ENCODE data around the gene B9D1. TPM values are rescaled to one million over a fixed set of nuclear protein-coding genes. Genes with fewer than 3 reads are reported as not detected.

Gene B9D1
- total RNA-seq, 8 experiments from 2014 or later, result 22.5 to 48.1 (median 36.5) TPM

GRCh38 chr17:19386051-19386929 is 23.8 kb upstream of the B9D1 start:
- Histone ChIP-seq H3K27ac (peak overlapping the region; percentile 75 to 87), H3K4me3 (peak overlapping the region in 3 of 5 donors; percentile 15 to 27 (median 18)), H3K4me1 (replicated peaks in 1 of 2) (peaks cover 31 to 42% of the 10 kb centered on the region in 2 donors)
- peak; percentile 4 to 26 (median 16) for ATAC-seq (replicated peaks in 6 of 8)
- in situ Hi-C loops (cut with MboI; ENCODE audit: low pct_unique_long_range_greater_than_20kb in 2 of 9, low sequenced_read_pairs in 9 of 9, unreplicated experiment in 9 of 9), result no loop called here
- WGBS, 10 experiments, result 0 to 72% (median 6%) methylated on average over 1 to 5 of the region's 20 CpGs; no CpG with 5 or more reads in 7 of the 10 experiments

- H3K27ac ChIP-seq, result no peak overlapping the region
- in situ Hi-C loops (cut with MboI; ENCODE audit: low pct_unique_long_range_greater_than_20kb in 2 of 9, low sequenced_read_pairs in 9 of 9, unreplicated experiment in 9 of 9), result no loop called here
- no peak for ATAC-seq (replicated peaks in 6 of 8)
- H3K4me3 ChIP-seq, result no peak overlapping the region
- H3K4me1 ChIP-seq (replicated peaks in 1 of 2), result peaks cover 30 to 42% of the 10 kb centered on the region in 2 donors
- 40 to 100% (median 94%) methylated on average over 1 to 5 of the region's 9 CpGs; no CpG with 5 or more reads in 6 of the 10 experiments for WGBS, 10 experiments
Measured at GRCh38 chr17:19385521-19385983, 23.0 kb upstream of the B9D1 start.

DNA sequence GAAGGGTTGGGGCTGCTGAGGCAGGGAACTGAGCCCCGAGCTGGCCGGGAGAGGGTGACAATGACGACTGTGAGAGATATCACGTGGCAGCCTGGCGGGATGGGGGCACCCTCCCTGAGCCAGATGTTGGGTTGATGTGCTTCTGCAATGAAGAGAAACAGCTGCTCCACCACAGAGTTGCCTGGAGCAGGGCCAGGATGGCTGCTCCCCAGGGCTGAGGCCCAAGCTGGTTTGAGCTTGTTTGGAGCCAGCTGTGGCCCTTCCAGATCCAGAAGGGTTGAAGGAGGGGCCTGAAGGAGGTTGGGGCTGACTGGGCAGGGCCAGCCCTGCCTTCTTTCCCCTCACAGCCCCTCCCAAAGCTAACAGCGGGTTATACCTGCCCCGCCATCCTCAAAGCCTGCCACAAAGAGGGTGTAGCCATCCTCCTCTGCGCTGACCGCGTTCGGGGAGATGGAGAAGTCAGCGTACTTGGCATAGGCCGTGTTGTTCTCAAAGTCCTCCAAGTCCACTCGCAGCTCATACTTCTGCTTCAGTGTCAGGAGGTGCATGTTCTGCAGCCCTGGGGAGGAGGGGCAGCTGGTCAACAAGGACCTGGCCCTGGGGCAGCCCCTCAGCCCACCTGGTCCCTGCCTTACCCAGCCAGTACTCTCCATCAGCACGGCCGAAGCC is 22.3 kb upstream of the B9D1 start:
- Histone ChIP-seq H3K4me3 (no peak overlapping the region), H3K27ac (peak overlapping the region in 1 of 2 donors; percentile 4), H3K4me1 (replicated peaks in 1 of 2) (peaks cover 30 to 42% of the 10 kb centered on the region in 2 donors)
- ATAC-seq (replicated peaks in 6 of 8), result peak in 6 of 8 experiments; percentile 7 to 62 (median 26)
- in situ Hi-C loops (cut with MboI; ENCODE audit: low pct_unique_long_range_greater_than_20kb in 2 of 9, low sequenced_read_pairs in 9 of 9, unreplicated experiment in 9 of 9), result no loop called here
- 0 to 100% (median 70%) methylated on average over 1 to 7 of the region's 16 CpGs; no CpG with 5 or more reads in 4 of the 10 experiments for WGBS, 10 experiments

DNA sequence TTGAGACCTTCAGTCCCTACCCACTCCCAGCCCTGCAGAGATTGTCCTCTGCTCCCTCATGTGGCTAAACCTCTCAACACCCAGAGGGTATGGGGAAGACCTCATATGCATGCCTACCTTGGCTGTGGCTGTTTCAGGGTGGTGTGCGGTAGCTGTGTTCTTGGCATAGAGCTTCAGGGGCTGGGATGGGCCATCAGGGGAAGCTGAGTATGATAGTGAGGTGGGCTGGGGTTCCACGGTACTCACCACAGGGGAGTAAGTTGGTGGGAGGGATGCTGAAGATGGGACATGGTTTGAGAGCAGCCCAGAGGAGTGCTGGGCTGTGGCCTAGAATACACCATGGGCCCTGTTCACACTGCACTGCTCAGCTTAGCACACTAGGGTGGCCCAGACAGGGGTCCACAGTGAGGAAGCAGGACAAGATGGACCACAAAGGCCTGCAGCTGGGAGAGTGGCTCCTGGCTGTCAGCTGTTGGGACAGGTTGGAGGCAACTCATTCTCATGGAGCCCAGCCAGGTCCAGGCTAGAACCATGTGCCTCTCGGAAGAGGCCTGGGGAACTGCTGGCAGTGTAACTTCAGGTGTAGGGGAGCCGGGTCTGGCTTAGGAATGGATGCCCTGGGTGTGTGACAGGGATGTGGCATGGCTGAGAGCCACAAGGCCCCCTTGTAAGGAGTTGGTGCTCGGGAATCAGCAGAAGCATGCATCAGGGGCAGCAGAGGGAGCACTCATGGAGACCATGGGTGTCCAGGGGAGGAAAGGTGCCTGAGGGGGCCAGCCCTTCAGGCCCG is 21.4 kb upstream of the B9D1 start:
- WGBS, 10 experiments, result 20 to 100% (median 82%) methylated on average over 1 to 2 of the region's 6 CpGs; no CpG with 5 or more reads in 2 of the 10 experiments
- H3K4me1 ChIP-seq (replicated peaks in 1 of 2), result peaks cover 36 to 48% of the 10 kb centered on the region in 2 donors
- in situ Hi-C loops (cut with MboI; ENCODE audit: low pct_unique_long_range_greater_than_20kb in 2 of 9, low sequenced_read_pairs in 9 of 9, unreplicated experiment in 9 of 9), result no loop called here
- peak overlapping the region in 1 of 2 donors; percentile 4 for H3K27ac ChIP-seq
- no peak overlapping the region for H3K4me3 ChIP-seq
- peak in 2 of 8 experiments; percentile 1 to 7 for ATAC-seq (replicated peaks in 6 of 8)

DNA sequence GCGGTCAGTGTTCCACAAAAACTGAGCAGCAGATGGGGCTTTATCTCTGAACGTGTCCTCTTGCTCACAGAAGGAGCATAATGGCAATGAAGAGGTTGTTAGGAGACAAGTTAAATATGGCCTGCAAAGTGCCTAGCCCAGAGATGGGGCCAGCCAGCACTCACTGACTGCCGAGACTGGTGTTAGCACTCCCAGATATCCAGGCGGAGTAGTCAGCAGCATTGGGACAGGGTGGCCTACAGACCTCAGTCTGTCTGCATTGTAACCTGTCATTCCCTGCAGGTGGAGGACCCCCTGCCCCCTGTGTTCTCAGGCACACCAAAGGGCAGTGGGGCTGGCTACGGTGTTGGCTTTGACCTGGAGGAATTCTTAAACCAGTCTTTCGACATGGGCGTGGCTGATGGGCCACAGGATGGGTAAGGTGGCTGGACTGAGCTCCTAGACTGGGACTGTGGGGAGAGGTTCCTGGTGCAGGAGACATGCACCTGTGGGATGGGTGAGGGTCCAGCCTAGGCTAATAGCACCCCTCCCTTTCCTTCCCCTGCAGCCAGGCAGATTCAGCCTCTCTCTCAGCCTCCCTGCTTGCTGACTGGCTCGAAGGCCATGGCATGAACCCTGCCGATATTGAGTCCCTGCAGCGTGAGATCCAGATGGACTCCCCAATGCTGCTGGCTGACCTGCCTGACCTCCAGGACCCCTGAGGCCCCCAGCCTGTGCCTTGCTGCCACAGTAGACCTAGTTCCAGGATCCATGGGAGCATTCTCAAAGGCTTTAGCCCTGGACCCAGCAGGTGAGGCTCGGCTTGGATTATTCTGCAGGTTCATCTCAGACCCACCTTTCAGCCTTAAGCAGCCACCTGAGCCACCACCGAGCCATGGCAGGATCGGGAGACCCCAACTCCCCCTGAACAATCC is 20.3 kb upstream of the B9D1 start:
- in situ Hi-C loops (cut with MboI; ENCODE audit: low pct_unique_long_range_greater_than_20kb in 2 of 9, low sequenced_read_pairs in 9 of 9, unreplicated experiment in 9 of 9), result no loop called here
- Histone ChIP-seq H3K4me1 (replicated peaks in 1 of 2) (peaks cover 30 to 42% of the 10 kb centered on the region in 2 donors), H3K27ac (no peak overlapping the region), H3K4me3 (no peak overlapping the region)
- WGBS, 10 experiments, result 60 to 100% (median 97%) methylated on average over 1 to 6 of the region's 13 CpGs; no CpG with 5 or more reads in 3 of the 10 experiments
- no peak for ATAC-seq (replicated peaks in 6 of 8)

DNA sequence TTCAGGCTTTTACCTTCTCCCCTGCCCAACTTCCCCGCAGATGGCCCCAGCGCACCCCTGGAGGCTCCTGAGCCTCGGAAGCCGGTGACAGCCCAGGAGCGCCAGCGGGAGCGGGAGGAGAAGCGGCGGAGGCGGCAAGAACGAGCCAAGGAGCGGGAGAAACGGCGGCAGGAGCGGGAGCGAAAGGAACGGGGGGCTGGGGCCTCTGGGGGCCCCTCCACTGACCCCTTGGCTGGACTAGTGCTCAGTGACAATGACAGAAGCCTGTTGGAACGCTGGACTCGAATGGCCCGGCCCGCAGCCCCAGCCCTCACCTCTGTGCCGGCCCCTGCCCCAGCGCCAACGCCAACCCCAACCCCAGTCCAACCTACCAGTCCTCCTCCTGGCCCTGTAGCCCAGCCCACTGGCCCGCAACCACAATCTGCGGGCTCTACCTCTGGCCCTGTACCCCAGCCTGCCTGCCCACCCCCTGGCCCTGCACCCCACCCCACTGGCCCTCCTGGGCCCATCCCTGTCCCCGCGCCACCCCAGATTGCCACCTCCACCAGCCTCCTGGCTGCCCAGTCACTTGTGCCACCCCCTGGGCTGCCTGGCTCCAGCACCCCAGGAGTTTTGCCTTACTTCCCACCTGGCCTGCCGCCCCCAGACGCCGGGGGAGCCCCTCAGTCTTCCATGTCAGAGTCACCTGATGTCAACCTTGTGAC is 19.4 kb upstream of the B9D1 start:
- in situ Hi-C loops (cut with MboI; ENCODE audit: low pct_unique_long_range_greater_than_20kb in 2 of 9, low sequenced_read_pairs in 9 of 9, unreplicated experiment in 9 of 9), result no loop called here
- no peak overlapping the region for H3K27ac ChIP-seq
- peaks cover 22 to 35% of the 10 kb centered on the region in 2 donors for H3K4me1 ChIP-seq (replicated peaks in 1 of 2)
- H3K4me3 ChIP-seq, result no peak overlapping the region
- WGBS, 10 experiments, result 95% methylated on average over 15 of the region's 31 CpGs; no CpG with 5 or more reads in 9 of the 10 experiments
- ATAC-seq (replicated peaks in 6 of 8), result no peak

DNA sequence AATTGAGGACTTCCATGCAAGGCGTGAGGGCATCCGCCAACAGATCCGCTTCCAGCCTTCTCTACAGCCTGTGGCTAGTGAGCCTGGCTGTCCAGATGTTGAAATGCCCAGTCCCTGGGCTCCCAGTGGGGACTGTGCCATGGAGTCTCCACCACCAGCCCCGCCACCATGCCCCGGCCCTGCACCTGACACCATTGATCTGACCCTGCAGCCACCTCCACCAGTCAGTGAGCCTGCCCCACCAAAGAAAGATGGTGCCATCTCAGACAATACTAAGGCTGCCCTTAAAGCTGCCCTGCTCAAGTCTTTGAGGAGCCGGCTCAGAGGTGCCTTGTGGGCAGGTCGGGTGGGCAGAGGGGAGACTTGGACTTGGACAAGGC is 18.8 kb upstream of the B9D1 start:
- ATAC-seq (replicated peaks in 6 of 8), result no peak
- in situ Hi-C loops (cut with MboI; ENCODE audit: low pct_unique_long_range_greater_than_20kb in 2 of 9, low sequenced_read_pairs in 9 of 9, unreplicated experiment in 9 of 9), result no loop called here
- Histone ChIP-seq H3K4me1 (replicated peaks in 1 of 2) (peaks cover 21 to 30% of the 10 kb centered on the region in 2 donors), H3K27ac (no peak overlapping the region), H3K4me3 (no peak overlapping the region)
- WGBS, 10 experiments, result 100% methylated on average over 1 of the region's 7 CpGs; no CpG with 5 or more reads in 8 of the 10 experiments

GRCh38 chr17:19380481-19381301 is 18.2 kb upstream of the B9D1 start:
- Histone ChIP-seq H3K4me1 (replicated peaks in 1 of 2) (peaks cover 17 to 23% of the 10 kb centered on the region in 2 donors), H3K27ac (no peak overlapping the region), H3K4me3 (no peak overlapping the region)
- in situ Hi-C loops (cut with MboI; ENCODE audit: low pct_unique_long_range_greater_than_20kb in 2 of 9, low sequenced_read_pairs in 9 of 9, unreplicated experiment in 9 of 9), result no loop called here
- 60 to 100% (median 95%) methylated on average over 1 to 7 of the region's 29 CpGs; no CpG with 5 or more reads in 2 of the 10 experiments for WGBS, 10 experiments
- ATAC-seq (replicated peaks in 6 of 8), result no peak

DNA sequence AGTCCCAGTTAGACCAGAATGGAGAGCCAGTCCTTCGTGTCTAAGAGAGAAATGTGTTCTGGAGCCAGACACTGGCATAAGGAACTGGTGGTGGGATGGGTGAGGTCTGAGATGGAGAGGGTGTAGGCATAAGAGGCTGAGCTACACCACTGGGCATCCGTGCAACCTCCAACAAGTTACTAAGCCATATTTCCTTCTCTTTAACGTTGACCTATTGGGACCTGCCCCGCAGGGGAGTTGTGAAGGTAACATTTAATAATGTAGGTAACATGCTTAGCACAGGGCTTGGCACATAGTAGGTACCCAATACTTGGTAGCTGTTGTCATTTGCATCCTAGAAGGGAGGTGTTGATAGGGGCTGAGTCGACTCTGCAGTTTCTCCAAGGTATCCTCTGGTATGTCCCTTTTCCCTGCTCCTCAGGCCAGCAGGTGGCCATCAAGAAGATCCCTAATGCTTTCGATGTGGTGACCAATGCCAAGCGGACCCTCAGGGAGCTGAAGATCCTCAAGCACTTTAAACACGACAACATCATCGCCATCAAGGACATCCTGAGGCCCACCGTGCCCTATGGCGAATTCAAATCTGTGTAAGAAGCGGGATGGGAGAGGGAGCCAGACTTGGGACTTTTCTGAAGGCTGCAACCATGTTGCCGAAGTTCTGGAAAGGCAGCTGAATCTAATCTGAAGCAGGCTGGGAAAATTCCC is 17.0 kb upstream of the B9D1 start:
- peak overlapping the region; percentile 68 to 89 for H3K27ac ChIP-seq
- 56 to 96% (median 83%) methylated on average over 2 to 6 of the region's 13 CpGs for WGBS, 10 experiments
- H3K4me3 ChIP-seq, result peak overlapping the region; percentile 50 to 62 (median 56)
- in situ Hi-C loops (cut with MboI; ENCODE audit: low pct_unique_long_range_greater_than_20kb in 2 of 9, low sequenced_read_pairs in 9 of 9, unreplicated experiment in 9 of 9), result loop anchor here in 1 of 9 experiments (5.0 kb wide), 1 partner anchor 68 kb away; no protein-coding TSS in a partner anchor
- ATAC-seq (replicated peaks in 6 of 8), result no peak
- H3K4me1 ChIP-seq (replicated peaks in 1 of 2), result peaks cover 13% of the 10 kb centered on the region in 2 donors

All from motor neuron (in vitro differentiated cells).